Chondrocyte (in vitro differentiated cells): ENCODE results near the gene PHLDB3. TPM values are rescaled to one million over a fixed set of nuclear protein-coding genes. Genes with fewer than 3 reads are reported as not detected.

Experiments
- DNase-seq: peaks from one replicate; pipeline ENCODE4 v3.0.0; 2021; ENCODE audit warnings: mixed read lengths, low spot score
- H3K27ac Mint-ChIP-seq: one replicate; pipeline ENCODE4 v1.8.0; 2021; ENCODE audit warnings: mild to moderate bottlenecking, moderate library complexity, mixed read lengths; ENCODE audit not compliant: unreplicated experiment
- H3K27me3 Mint-ChIP-seq: 2 replicates; pipeline ENCODE4 v1.8.0; 2021; ENCODE audit warnings: low read depth, mixed read lengths
- H3K36me3 Mint-ChIP-seq: 2 replicates; pipeline ENCODE4 v1.8.0; 2021; ENCODE audit warnings: low read depth, mixed read lengths
- H3K4me1 Mint-ChIP-seq: 2 replicates; pipeline ENCODE4 v1.8.0; 2021; ENCODE audit warnings: low read depth, mild to moderate bottlenecking, mixed read lengths
- H3K4me3 Mint-ChIP-seq: one replicate; pipeline ENCODE4 v1.8.0; 2021; ENCODE audit warnings: mild to moderate bottlenecking, moderate library complexity, mixed read lengths; ENCODE audit not compliant: unreplicated experiment
- H3K9me3 Mint-ChIP-seq: 2 replicates; pipeline ENCODE4 v1.8.0; 2021; ENCODE audit warnings: low read depth, mixed read lengths
- CTCF ChIP-seq: fragments of 200-600 bp; sonication (generic); IDR thresholded peaks from 2 replicates; pipeline ENCODE4 v1.5.0; 2021; ENCODE audit warnings: antibody characterized with exemption, mild to moderate bottlenecking, moderate library complexity
- total RNA-seq: library from RNA; stranded (reverse); gene quantifications from 3 replicates; pipeline ENCODE4 v1.2.1, GENCODE V29; 2021

PHLDB3 gene
- total RNA-seq, 1 donor from 2014 or later = 7.0 TPM

- no peak overlapping the region for H3K27ac Mint-ChIP-seq
- no peak for DNase-seq
- H3K4me1 Mint-ChIP-seq = peaks cover 16% of the 10 kb centered on the region
- H3K27me3 Mint-ChIP-seq = no peaks in the 10 kb centered on the region
- no peaks in the 10 kb centered on the region for H3K36me3 Mint-ChIP-seq
- H3K9me3 Mint-ChIP-seq = no peaks in the 10 kb centered on the region
- TF ChIP-seq CTCF = no peak
- H3K4me3 Mint-ChIP-seq = no peak overlapping the region
Observed at GRCh38 chr19:43474487-43474886, 30.1 kb downstream of the PHLDB3 start.

- Mint-ChIP-seq H3K27ac (no peak overlapping the region), H3K4me3 (no peak overlapping the region), H3K4me1 (peaks cover 11% of the 10 kb centered on the region), H3K9me3 (no peaks in the 10 kb centered on the region), H3K36me3 (no peaks in the 10 kb centered on the region), H3K27me3 (no peaks in the 10 kb centered on the region)
- TF ChIP-seq CTCF = no peak
- no peak for DNase-seq
Observed at GRCh38 chr19:43471091-43471490, 33.5 kb downstream of the PHLDB3 start.

GRCh38 chr19:43470288-43470687, 34.3 kb downstream of the PHLDB3 start:
- DNase-seq = no peak
- H3K4me3 Mint-ChIP-seq = no peak overlapping the region
- no peaks in the 10 kb centered on the region for H3K9me3 Mint-ChIP-seq
- no peak for TF ChIP-seq CTCF
- no peak overlapping the region for H3K27ac Mint-ChIP-seq
- H3K36me3 Mint-ChIP-seq = no peaks in the 10 kb centered on the region
- H3K27me3 Mint-ChIP-seq = no peaks in the 10 kb centered on the region
- peaks cover 4% of the 10 kb centered on the region for H3K4me1 Mint-ChIP-seq

- Mint-ChIP-seq H3K9me3 (no peaks in the 10 kb centered on the region), H3K4me3 (no peak overlapping the region), H3K4me1 (peaks cover 5% of the 10 kb centered on the region), H3K27ac (no peak overlapping the region), H3K27me3 (no peaks in the 10 kb centered on the region), H3K36me3 (no peaks in the 10 kb centered on the region)
- no peak for TF ChIP-seq CTCF
- no peak for DNase-seq
Observed at GRCh38 chr19:43469160-43469480, 35.4 kb downstream of the PHLDB3 start.

GRCh38 chr19:43468354-43469159, 36.0 kb downstream of the PHLDB3 start:
- Mint-ChIP-seq H3K4me3 (no peak overlapping the region), H3K27ac (no peak overlapping the region), H3K4me1 (peaks cover 8% of the 10 kb centered on the region), H3K36me3 (no peaks in the 10 kb centered on the region), H3K9me3 (no peaks in the 10 kb centered on the region), H3K27me3 (no peaks in the 10 kb centered on the region)
- no peak for DNase-seq
- no peak for TF ChIP-seq CTCF
